ENCODE results near the gene BMAL1.
"Not testable (repeated sequence)": the region's sequence is repeated elsewhere in the genome, so short reads cannot be mapped to it uniquely, and the experiment has no call there.

Gene BMAL1

GRCh38 chr11:13429836-13430235, 152.2 kb downstream of the BMAL1 start:
- H3K4me3 ChIP-seq (ENCODE audit: low read depth, low read length) = no peak overlapping the region
- TF ChIP-seq CTCF (IDR thresholded peaks at IDR 0.05; ENCODE audit: insufficient read depth, low read length, missing control alignments) = no peak
- POLR2A ChIA-PET = no interaction called here
- CTCF ChIA-PET = no interaction called here
- no peak for DNase-seq (ENCODE audit: low read depth, low spot score)

- no peak overlapping the region for H3K4me3 ChIP-seq (ENCODE audit: low read depth, low read length)
- POLR2A ChIA-PET = no interaction called here
- no peak for TF ChIP-seq CTCF (IDR thresholded peaks at IDR 0.05; ENCODE audit: insufficient read depth, low read length, missing control alignments)
- CTCF ChIA-PET = interaction anchor here (0.8 to 1.1 kb wide), 2 partner anchors 32 to 224 kb away, joined by 4 read pairs; no protein-coding TSS in a partner anchor
- no peak for DNase-seq (ENCODE audit: low read depth, low spot score)
Measured at GRCh38 chr11:13433437-13433836, 155.8 kb downstream of the BMAL1 start.

- no peak overlapping the region for H3K4me3 ChIP-seq (ENCODE audit: low read depth, low read length)
- POLR2A ChIA-PET = no interaction called here
- CTCF ChIA-PET = interaction anchor here (1.5 kb wide), 1 partner anchor 50 kb away, joined by 4 read pairs; no protein-coding TSS in a partner anchor
- DNase-seq (ENCODE audit: low read depth, low spot score) = no peak
- no peak for TF ChIP-seq CTCF (IDR thresholded peaks at IDR 0.05; ENCODE audit: insufficient read depth, low read length, missing control alignments)
Measured at GRCh38 chr11:13434247-13435205, 156.9 kb downstream of the BMAL1 start.

GRCh38 chr11:13436836-13437235, 159.2 kb downstream of the BMAL1 start:
- POLR2A ChIA-PET; H3K4me3 ChIP-seq (ENCODE audit: low read depth, low read length); CTCF ChIA-PET; DNase-seq (ENCODE audit: low read depth, low spot score): not testable (repeated sequence)

Data from AG04449 (cell line).